Panc1 (cell line): ENCODE results near the gene PROX1.

Source experiments
- CTCF ChIP-seq: fragments of 450-650 bp; IDR thresholded peaks from 2 replicates; pipeline ENCODE4 v1.5.1; 2017; ENCODE audit warnings: mild to moderate bottlenecking
- POLR2AphosphoS5 ChIP-seq: IDR thresholded peaks from 2 replicates; pipeline ENCODE4 v1.6.1; 2012; ENCODE audit warnings: mild to moderate bottlenecking, low read depth, low read length, moderate library complexity
- REST ChIP-seq, 2 experiments: IDR thresholded peaks; 2 replicates each; pipeline ENCODE4 v1.6.1; 2011 to 2012; ENCODE audit warnings: low read depth in 2 of 2, control low read depth in 1 of 2, low read length in 1 of 2, mild to moderate bottlenecking in 1 of 2, moderate library complexity in 1 of 2; ENCODE audit not compliant: insufficient read depth in 1 of 2
- SIN3A ChIP-seq: IDR thresholded peaks from 2 replicates; pipeline ENCODE4 v1.6.1; 2012; ENCODE audit warnings: low read depth, mild to moderate bottlenecking, low read length, moderate library complexity, borderline replicate concordance; ENCODE audit not compliant: insufficient read depth
- TCF7L2 ChIP-seq: IDR thresholded peaks from 2 replicates; pipeline ENCODE4 v1.6.1; 2011; ENCODE audit warnings: mild to moderate bottlenecking, low read depth, low read length, inconsistent platforms

GRCh38 chr1:214067853-214068703, 80.3 kb downstream of the PROX1 start:
- TF ChIP-seq CTCF, result no peak
- no peak for TF ChIP-seq REST (IDR thresholded peaks at IDR 0.05; ENCODE audit: insufficient read depth in 1 of 2, low read depth in 2 of 2, low read length in 1 of 2)
- TF ChIP-seq POLR2AphosphoS5, result no peak
- TF ChIP-seq TCF7L2, result no peak
- TF ChIP-seq SIN3A, result no peak
